Right atrium auricular region (tissue), 2 donors: ENCODE results near the gene TRIM7. TPM values are rescaled to one million over a fixed set of nuclear protein-coding genes. Genes with fewer than 3 reads are reported as not detected.
"Not testable (repeated sequence)": the region's sequence is repeated elsewhere in the genome, so short reads cannot be mapped to it uniquely, and the experiment has no call there.

Experiments used
- DNase-seq: peaks from one replicate; pipeline ENCODE4 v3.0.0-alpha.2; 2019; ENCODE audit warnings: low spot score
- H3K27ac ChIP-seq, 2 donors: fragments of 200-600 bp; sonication (generic); 1 replicate in 1 of 2; 2 replicates in 1 of 2; pipeline ENCODE4 v1.5.1; 2016 to 2019
- H3K27me3 ChIP-seq, 2 donors: fragments of 200-600 bp; sonication (generic); one replicate each; pipeline versions ENCODE4 v1.5.1 to v1.6.0; 2017 to 2019
- H3K36me3 ChIP-seq: fragments of 200-600 bp; sonication (generic); one replicate; pipeline ENCODE4 v1.5.1; 2016
- H3K4me1 ChIP-seq, 2 donors: fragments of 200-600 bp; sonication (generic); one replicate each; pipeline versions ENCODE4 v1.5.1 to v1.6.0; 2017 to 2019
- H3K4me3 ChIP-seq, 2 donors: fragments of 200-600 bp; sonication (generic); 1 replicate in 1 of 2; 2 replicates in 1 of 2; pipeline ENCODE4 v1.5.1; 2017 to 2019; ENCODE audit warnings: mild to moderate bottlenecking in 1 of 2, moderate library complexity in 1 of 2
- H3K9me3 ChIP-seq, 2 donors: fragments of 200-600 bp; sonication (generic); one replicate each; pipeline ENCODE4 v1.5.1; 2019
- CTCF ChIP-seq, 2 donors: fragments of 200-600 bp; sonication (generic); IDR thresholded peaks; one replicate each; pipeline ENCODE4 v1.5.1; 2019; ENCODE audit warnings: antibody characterized with exemption in 2 of 2
- total RNA-seq, 2 donors: library from RNA; depleted of rRNA; stranded (reverse); fragments of >200 nt; gene quantifications; one replicate each; pipeline ENCODE4 v1.1.0, GENCODE V29; 2016

TRIM7 gene
- total RNA-seq, 2 donors from 2014 or later, result 4.1 to 7.7 TPM

- TF ChIP-seq CTCF (IDR thresholded peaks at IDR 0.05), result no peak
- H3K36me3 ChIP-seq, result no peaks in the 10 kb centered on the region
- peaks cover 0 to 23% of the 10 kb centered on the region in 2 donors for H3K4me1 ChIP-seq
- peak overlapping the region; percentile 70 to 81 for H3K27ac ChIP-seq
- H3K27me3 ChIP-seq, result no peaks in the 10 kb centered on the region
- no peak for DNase-seq
- no peaks in the 10 kb centered on the region for H3K9me3 ChIP-seq
- H3K4me3 ChIP-seq, result peak overlapping the region; percentile 35 to 56
These were observed 13.8 kb upstream of the TRIM7 start for GRCh38 chr5:181218795-181219124.

DNA sequence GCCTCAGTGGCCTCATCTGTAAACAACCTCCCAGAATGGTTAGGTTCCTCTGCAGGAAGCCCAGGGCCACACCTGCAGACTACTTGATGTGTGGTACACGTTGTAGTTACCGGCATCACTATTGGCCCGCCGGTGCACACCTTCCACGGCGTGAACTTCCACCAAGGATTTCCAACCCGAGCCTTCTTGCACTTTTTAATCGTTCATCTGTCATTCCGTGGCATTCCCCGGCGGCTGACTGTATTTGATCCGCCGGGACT, 12.7 kb upstream of the TRIM7 start:
- TF ChIP-seq CTCF (IDR thresholded peaks at IDR 0.05), result no peak
- no peak for DNase-seq
- H3K4me3 ChIP-seq, result peak overlapping the region; percentile 35 to 56
- H3K27ac ChIP-seq, result peak overlapping the region; percentile 70 to 81
- H3K36me3 ChIP-seq, result no peaks in the 10 kb centered on the region
- H3K9me3 ChIP-seq, result no peaks in the 10 kb centered on the region
- no peaks in the 10 kb centered on the region for H3K27me3 ChIP-seq
- H3K4me1 ChIP-seq, result peaks cover 0 to 23% of the 10 kb centered on the region in 2 donors

- H3K9me3 ChIP-seq, result no peaks in the 10 kb centered on the region
- peak overlapping the region; percentile 35 to 56 for H3K4me3 ChIP-seq
- TF ChIP-seq CTCF (IDR thresholded peaks at IDR 0.05), result no peak
- H3K27me3 ChIP-seq, result no peaks in the 10 kb centered on the region
- no peaks in the 10 kb centered on the region for H3K36me3 ChIP-seq
- DNase-seq, result no peak
- H3K27ac ChIP-seq, result peak overlapping the region; percentile 70 to 81
- H3K4me1 ChIP-seq, result peaks cover 0 to 23% of the 10 kb centered on the region in 2 donors
These were observed 12.3 kb upstream of the TRIM7 start for GRCh38 chr5:181217111-181217802.

- Histone ChIP-seq H3K27me3 (no peaks in the 10 kb centered on the region), H3K4me1 (peaks cover 0 to 29% of the 10 kb centered on the region in 2 donors), H3K4me3 (peak overlapping the region; percentile 35 to 56), H3K27ac (peak overlapping the region; percentile 70 to 81), H3K36me3 (no peaks in the 10 kb centered on the region), H3K9me3 (no peaks in the 10 kb centered on the region)
- TF ChIP-seq CTCF (IDR thresholded peaks at IDR 0.05), result no peak
- no peak for DNase-seq
These were observed 11.3 kb upstream of the TRIM7 start for GRCh38 chr5:181215997-181216989.

DNA sequence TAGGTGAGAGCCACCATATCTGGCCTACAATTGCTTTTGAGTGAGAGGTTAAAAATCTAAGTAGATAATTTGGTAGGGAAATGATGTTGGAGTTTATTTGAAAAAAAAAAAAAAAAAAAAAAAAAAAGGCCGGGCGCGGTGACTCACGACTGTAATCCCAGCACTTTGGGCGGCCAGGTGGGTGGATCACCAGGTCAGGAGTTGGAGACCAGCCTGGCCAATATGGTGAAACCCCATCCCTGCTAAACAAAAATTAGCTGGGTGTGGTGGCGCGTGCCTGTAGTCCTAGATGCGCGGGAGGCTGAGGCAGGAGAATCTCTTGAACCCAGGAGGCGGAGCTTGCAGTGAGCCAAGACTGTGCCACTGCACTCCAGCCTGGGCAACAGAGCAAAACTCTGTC, 9.3 kb upstream of the TRIM7 start:
- H3K4me1 ChIP-seq, result peaks cover 0 to 36% of the 10 kb centered on the region in 2 donors
- not testable (repeated sequence) for DNase-seq, H3K36me3 ChIP-seq, H3K27me3 ChIP-seq, H3K27ac ChIP-seq, H3K9me3 ChIP-seq, H3K4me3 ChIP-seq

- H3K27me3 ChIP-seq, result no peaks in the 10 kb centered on the region
- peak overlapping the region; percentile 13 to 64 for H3K27ac ChIP-seq
- H3K4me1 ChIP-seq, result peaks cover 0 to 35% of the 10 kb centered on the region in 2 donors
- H3K4me3 ChIP-seq, result no peak overlapping the region
- DNase-seq, result no peak
- no peak for TF ChIP-seq CTCF (IDR thresholded peaks at IDR 0.05)
- no peaks in the 10 kb centered on the region for H3K36me3 ChIP-seq
- H3K9me3 ChIP-seq, result no peaks in the 10 kb centered on the region
These were observed 7.9 kb upstream of the TRIM7 start for GRCh38 chr5:181212934-181213333.
